NT2/D1 (cell line): ENCODE measurements around the gene CP.

Source experiments
- YY1 ChIP-seq: IDR thresholded peaks from 2 replicates; pipeline ENCODE4 v1.6.1; 2011; ENCODE audit not compliant: insufficient read length, insufficient read depth
- ZNF274 ChIP-seq: IDR thresholded peaks from 2 replicates; pipeline ENCODE4 v1.6.1; 2011; ENCODE audit warnings: mild to moderate bottlenecking, low read depth, low read length

- no peak for TF ChIP-seq YY1
- TF ChIP-seq ZNF274 = no peak
Observed at GRCh38 chr3:149129326-149130205, 92.1 kb downstream of the CP start, which contains the start of gene HPS3.
